ENCODE data around the gene MGLL. TPM values are rescaled to one million over a fixed set of nuclear protein-coding genes. Genes with fewer than 3 reads are reported as not detected.

The MGLL gene
- total and polyA plus RNA-seq, 7 donors = 24.7 to 220 (median 46.8) TPM

DNA sequence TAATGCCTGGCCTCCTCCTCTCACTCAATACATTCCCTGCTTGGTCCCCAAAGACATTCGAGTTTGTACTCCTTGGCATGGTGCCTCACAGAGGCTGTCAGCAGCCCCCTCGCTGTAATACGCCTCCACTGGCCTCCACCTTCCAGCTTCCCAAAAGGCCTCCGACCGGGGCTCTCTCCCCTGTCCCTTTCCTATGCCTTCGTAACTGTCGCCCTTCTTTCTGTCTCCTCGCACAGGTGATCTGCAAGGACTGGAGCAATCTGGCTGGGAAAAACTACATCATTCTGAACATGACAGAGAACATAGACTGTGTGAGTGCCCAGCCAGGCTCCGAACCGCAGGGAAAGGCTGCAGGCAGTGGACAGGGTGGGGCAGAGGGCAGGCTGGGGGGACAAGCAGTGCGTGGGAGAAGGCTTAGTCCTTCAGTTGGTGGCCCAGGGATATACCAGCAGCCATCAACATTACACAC is 160.3 kb downstream of the MGLL start:
- 94% methylated on average over 11 of the region's 11 CpGs for WGBS, 2 donors
- no peak for DNase-seq
- H3K27ac ChIP-seq = no peak overlapping the region

DNA sequence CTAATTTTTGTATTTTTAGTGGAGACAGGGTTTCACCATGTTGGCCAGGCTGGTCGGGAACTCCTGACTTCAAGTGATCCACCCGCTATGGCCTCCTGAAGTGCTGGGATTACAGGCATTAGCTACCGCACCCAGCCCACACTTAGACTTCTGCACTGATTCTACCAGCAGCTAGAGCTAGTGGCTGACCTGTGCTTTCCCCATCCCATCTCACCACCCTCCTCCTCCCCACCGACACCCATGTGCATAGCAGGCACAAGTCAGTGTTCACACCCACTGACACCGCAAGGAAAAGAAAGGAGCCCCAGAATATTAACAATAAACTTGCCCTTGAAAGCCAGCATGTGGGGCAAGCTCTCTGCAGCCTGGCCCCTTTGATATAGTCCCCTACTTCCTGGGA is 160.7 kb downstream of the MGLL start:
- Histone ChIP-seq H3K36me3 (no peaks in the 10 kb centered on the region), H3K27me3 (no peaks in the 10 kb centered on the region), H3K27ac (no peak overlapping the region), H3K4me3 (no peak overlapping the region), H3K4me1 (no peaks in the 10 kb centered on the region), H3K9me3 (no peaks in the 10 kb centered on the region)
- intact Hi-C loops (cut with DNase I) = no loop called here
- WGBS, 2 donors = 97% methylated on average over 5 of the region's 5 CpGs
- TF ChIP-seq EP300 (IDR thresholded peaks at IDR 0.05) = no peak
- TF ChIP-seq POLR2AphosphoS5 (IDR thresholded peaks at IDR 0.05) = no peak
- no peak for TF ChIP-seq CTCF (IDR thresholded peaks at IDR 0.05)
- TF ChIP-seq POLR2A (IDR thresholded peaks at IDR 0.05) = no peak
- no peak for DNase-seq

More for the DNA sequence above, 160.3 kb downstream of the MGLL start:
- intact Hi-C loops (cut with DNase I) = no loop called here
- H3K36me3 ChIP-seq = no peaks in the 10 kb centered on the region
- no peaks in the 10 kb centered on the region for H3K27me3 ChIP-seq
- no peaks in the 10 kb centered on the region for H3K4me1 ChIP-seq
- no peaks in the 10 kb centered on the region for H3K9me3 ChIP-seq
- TF ChIP-seq POLR2AphosphoS5 (IDR thresholded peaks at IDR 0.05) = no peak
- no peak for TF ChIP-seq CTCF (IDR thresholded peaks at IDR 0.05)
- no peak for TF ChIP-seq POLR2A (IDR thresholded peaks at IDR 0.05)
- TF ChIP-seq EP300 (IDR thresholded peaks at IDR 0.05) = no peak
- no peak overlapping the region for H3K4me3 ChIP-seq

DNA sequence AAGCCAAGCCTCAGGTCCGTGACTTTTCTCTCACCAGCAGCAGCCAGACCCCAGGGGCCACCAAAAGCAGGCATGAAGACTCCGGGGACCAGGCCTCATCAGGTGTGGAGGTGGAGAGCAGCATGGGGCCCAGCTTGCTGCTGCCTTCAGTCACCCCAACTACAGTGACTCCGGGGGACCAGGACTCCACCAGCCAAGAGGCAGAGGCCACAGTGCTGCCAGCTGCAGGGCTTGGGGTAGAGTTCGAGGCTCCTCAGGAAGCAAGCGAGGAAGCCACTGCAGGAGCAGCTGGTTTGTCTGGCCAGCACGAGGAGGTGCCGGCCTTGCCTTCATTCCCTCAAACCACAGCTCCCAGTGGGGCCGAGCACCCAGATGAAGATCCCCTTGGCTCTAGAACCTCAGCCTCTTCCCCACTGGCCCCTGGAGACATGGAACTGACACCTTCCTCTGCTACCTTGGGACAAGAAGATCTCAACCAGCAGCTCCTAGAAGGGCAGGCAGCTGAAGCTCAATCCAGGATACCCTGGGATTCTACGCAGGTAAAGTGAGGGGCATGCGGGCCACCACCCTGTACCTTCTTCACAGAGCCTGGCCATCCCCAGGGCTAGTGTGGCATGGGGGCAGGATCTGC is 161.6 kb downstream of the MGLL start:
- H3K4me1 ChIP-seq = peaks cover 0 to 2% (median 0%) of the 10 kb centered on the region in 4 donors
- H3K27ac ChIP-seq = no peak overlapping the region
- no peak for DNase-seq
- no peak overlapping the region for H3K4me3 ChIP-seq
- no peaks in the 10 kb centered on the region for H3K27me3 ChIP-seq
- 92 to 94% methylated on average over 10 of the region's 10 CpGs for WGBS, 2 donors
- no peaks in the 10 kb centered on the region for H3K36me3 ChIP-seq
- TF ChIP-seq EP300 (IDR thresholded peaks at IDR 0.05) (no peak), POLR2AphosphoS5 (IDR thresholded peaks at IDR 0.05) (no peak), POLR2A (IDR thresholded peaks at IDR 0.05) (no peak), CTCF (IDR thresholded peaks at IDR 0.05) (no peak)
- no peaks in the 10 kb centered on the region for H3K9me3 ChIP-seq
- intact Hi-C loops (cut with DNase I) = no loop called here

DNA sequence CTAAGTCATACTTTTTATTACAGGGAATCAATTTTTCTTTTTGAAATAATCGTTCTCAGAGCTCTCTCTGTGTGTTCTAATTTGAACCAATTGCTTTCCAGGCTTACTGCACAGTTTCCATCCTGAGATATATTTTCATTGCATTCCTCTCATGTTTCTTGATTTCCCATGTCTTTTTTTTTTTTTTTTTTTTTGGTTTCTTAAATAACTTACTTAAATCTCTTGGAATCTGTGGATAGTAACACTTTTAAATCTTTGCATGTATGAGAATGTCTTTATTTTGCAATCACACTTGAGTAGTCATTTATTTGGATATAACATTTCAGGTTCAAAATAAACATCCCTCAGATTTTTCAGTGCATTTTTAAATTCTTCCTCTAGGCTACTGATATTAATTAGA is 164.1 kb downstream of the MGLL start:
- Histone ChIP-seq H3K4me3 (no peak overlapping the region), H3K4me1 (peaks cover 0 to 9% (median 0%) of the 10 kb centered on the region in 4 donors), H3K27ac (no peak overlapping the region), H3K36me3 (no peaks in the 10 kb centered on the region), H3K27me3 (no peaks in the 10 kb centered on the region), H3K9me3 (no peaks in the 10 kb centered on the region)
- intact Hi-C loops (cut with DNase I) = no loop called here
- no peak for TF ChIP-seq POLR2AphosphoS5 (IDR thresholded peaks at IDR 0.05)
- TF ChIP-seq CTCF (IDR thresholded peaks at IDR 0.05) = no peak
- no peak for TF ChIP-seq POLR2A (IDR thresholded peaks at IDR 0.05)
- no peak for TF ChIP-seq EP300 (IDR thresholded peaks at IDR 0.05)
- no peak for DNase-seq
- WGBS, 2 donors = 77 to 81% methylated on average over 1 of the region's 1 CpG

DNA sequence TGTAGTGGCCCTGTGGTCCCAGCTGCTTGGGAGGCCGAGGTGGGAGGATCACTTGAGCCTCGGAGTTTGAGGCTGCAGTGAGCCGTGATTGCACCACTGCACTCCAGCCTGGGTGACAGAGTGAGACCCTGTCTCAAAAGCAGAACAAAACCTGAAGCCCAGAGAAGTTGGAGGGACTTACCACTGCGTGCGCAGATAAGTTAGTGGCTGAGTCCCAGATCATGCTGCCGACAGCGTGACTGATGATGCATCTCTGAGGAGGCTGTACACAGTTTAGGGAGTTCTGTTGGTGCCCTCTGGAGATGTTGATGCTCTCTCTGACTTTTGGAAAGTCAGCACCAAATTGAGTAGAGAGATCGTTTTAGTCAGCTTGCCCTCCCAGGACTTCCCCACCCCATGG is 165.4 kb downstream of the MGLL start:
- peaks cover 0 to 15% (median 2%) of the 10 kb centered on the region in 4 donors for H3K4me1 ChIP-seq
- H3K27ac ChIP-seq = no peak overlapping the region
- no peaks in the 10 kb centered on the region for H3K9me3 ChIP-seq
- H3K4me3 ChIP-seq = no peak overlapping the region
- no peaks in the 10 kb centered on the region for H3K36me3 ChIP-seq
- H3K27me3 ChIP-seq = no peaks in the 10 kb centered on the region
- no peak for TF ChIP-seq EP300 (IDR thresholded peaks at IDR 0.05)
- TF ChIP-seq POLR2AphosphoS5 (IDR thresholded peaks at IDR 0.05) = no peak
- TF ChIP-seq POLR2A (IDR thresholded peaks at IDR 0.05) = no peak
- TF ChIP-seq CTCF (IDR thresholded peaks at IDR 0.05) = no peak
- DNase-seq = no peak
- intact Hi-C loops (cut with DNase I) = loop anchor here (2.0 kb wide), 1 partner anchor 34 kb away; no protein-coding TSS in a partner anchor
- WGBS, 2 donors = 95 to 96% methylated on average over 8 of the region's 8 CpGs
